ENCODE measurements around the gene KRT36.
A peak's percentile ranks its signal among the peaks of the same experiment; 100 is the strongest.

Gene KRT36

GRCh38 chr17:41521574-41522261, 32.0 kb upstream of the KRT36 start:
- DNase-seq, result no peak

GRCh38 chr17:41520821-41521521, 31.3 kb upstream of the KRT36 start:
- no peak for DNase-seq

- DNase-seq, result peak in 1 of 14 donors; percentile 66
These were observed 30.0 kb upstream of the KRT36 start for GRCh38 chr17:41519501-41520224.

- DNase-seq, result peak in 1 of 14 donors; percentile 27
These were observed 29.2 kb upstream of the KRT36 start, which contains the start of gene KRT15 for GRCh38 chr17:41518789-41519449. TSS of gene KRT15 (minus strand) at chr17:41518890. CDS start at chr17:41518827, 63 bp downstream.

GRCh38 chr17:41518031-41518430, 28.3 kb upstream of the KRT36 start:
- no peak for DNase-seq

GRCh38 chr17:41516830-41517283, 27.1 kb upstream of the KRT36 start:
- no peak for DNase-seq

- no peak for DNase-seq
These were observed 26.6 kb upstream of the KRT36 start for GRCh38 chr17:41516147-41516829.

GRCh38 chr17:41513168-41513547, 23.4 kb upstream of the KRT36 start:
- DNase-seq, result no peak

- no peak for DNase-seq
These were observed 22.9 kb upstream of the KRT36 start for GRCh38 chr17:41512546-41513167.

- no peak for DNase-seq
These were observed 22.0 kb upstream of the KRT36 start for GRCh38 chr17:41511716-41512115.

GRCh38 chr17:41511116-41511515, 21.4 kb upstream of the KRT36 start:
- DNase-seq, result peak in 1 of 14 donors; percentile 6

- DNase-seq, result peak in 1 of 14 donors; percentile 61
These were observed 20.7 kb upstream of the KRT36 start for GRCh38 chr17:41510251-41511065.

GRCh38 chr17:41507315-41507880, 17.7 kb upstream of the KRT36 start:
- DNase-seq, result no peak

GRCh38 chr17:41505809-41506767, 16.4 kb upstream of the KRT36 start:
- DNase-seq, result no peak

- DNase-seq, result no peak
These were observed 15.5 kb upstream of the KRT36 start, which contains the start of gene KRT13 for GRCh38 chr17:41505007-41505808. TSS of gene KRT13 (minus strand) at chr17:41505612. CDS start at chr17:41505550, 62 bp downstream.

- DNase-seq, result no peak
These were observed 14.7 kb upstream of the KRT36 start for GRCh38 chr17:41504246-41504977.

GRCh38 chr17:41503202-41503601, 13.5 kb upstream of the KRT36 start:
- DNase-seq, result no peak
